ENCODE measurements around the gene SPTBN4.

- TF ChIP-seq CTCF (IDR thresholded peaks at IDR 0.05; ENCODE audit: insufficient read depth, low read length) (no peak), POLR2AphosphoS5 (IDR thresholded peaks at IDR 0.05; ENCODE audit: low read depth) (no peak), GABPA (IDR thresholded peaks at IDR 0.05; ENCODE audit: low read depth) (no peak), SPI1 (IDR thresholded peaks at IDR 0.05; ENCODE audit: borderline replicate concordance, low read depth) (no peak)
Measured at GRCh38 chr19:40556953-40557530, 90.2 kb downstream of the SPTBN4 start.
